Esophagus muscularis mucosa (tissue), 4 donors: ENCODE data around the gene PSME1. TPM values are rescaled to one million over a fixed set of nuclear protein-coding genes. Genes with fewer than 3 reads are reported as not detected.

Experiments used
- small RNA-seq, 3 donors: library from RNA; depleted of rRNA; stranded (forward); fragments of <200 nt; gene quantifications; one replicate each; pipeline ENCODE3, GENCODE V24; 2016
- total RNA-seq, 4 donors: library from RNA; depleted of rRNA; stranded (reverse); fragments of >200 nt; gene quantifications; one replicate each; pipeline versions ENCODE4 v1.1.0 to v1.2.1, GENCODE V29; 2016

PSME1 gene
- total RNA-seq, 4 donors from 2014 or later, result 129 to 158 (median 143) TPM

Small RNA genes within 50 kb of the gene (small RNA-seq; reads per million reads assigned to genes)
- gene IPO4 (0 to 0.34 (median 0) reads per million in 3 donors), gene IRF9 (0 reads per million in 3 donors), gene RNA5SP383 (0.56 to 0.83 (median 0.68) reads per million in 3 donors)

Other genes starting within 250 kb of the PSME1 start
- gene DHRS4, start 182.4 kb upstream of the PSME1 start, total RNA-seq, result 10 to 100 TPM; 37.1 to 54.4 (median 46.3) TPM
- gene DHRS4L2, start 147.3 kb upstream of the PSME1 start, total RNA-seq, result 10 to 100 TPM in 3 of 4 donors, 1 to 10 TPM in 1; 9.4 to 23.9 (median 21.1) TPM
- gene CARMIL3, start 84.2 kb upstream of the PSME1 start, total RNA-seq, result under 1 TPM in 2 of 4 donors, not detected in 2; 0.17 to 0.29 TPM
- gene CPNE6, start 64.6 kb upstream of the PSME1 start, total RNA-seq, result under 1 TPM in 3 of 4 donors, not detected in 1; 0.26 to 0.34 (median 0.33) TPM
- gene PCK2, start 41.9 kb upstream of the PSME1 start, total RNA-seq, result 10 to 100 TPM in 3 of 4 donors, 1 to 10 TPM in 1; 9.1 to 20.7 (median 12.5) TPM
- 10 to 100 TPM; 56.0 to 74.9 (median 66.8) TPM for gene DCAF11, start 21.4 kb upstream of the PSME1 start, total RNA-seq
- gene NRL, start 21.2 kb upstream of the PSME1 start, total RNA-seq, result 1 to 10 TPM; 1.8 to 3.3 (median 3.0) TPM
- gene FITM1, start 5.5 kb upstream of the PSME1 start, total RNA-seq, result under 1 TPM in 3 of 4 donors, not detected in 1; 0.34 to 0.83 (median 0.52) TPM
- 10 to 100 TPM in 3 of 4 donors, 1 to 10 TPM in 1; 8.8 to 14.4 (median 12.2) TPM for gene EMC9, start 5.4 kb downstream of the PSME1 start, total RNA-seq
- 10 to 100 TPM; 32.8 to 64.3 (median 42.6) TPM for gene PSME2, start 10.4 kb downstream of the PSME1 start, total RNA-seq
- 10 to 100 TPM; 21.7 to 33.3 (median 26.8) TPM for gene RNF31, start 11.3 kb downstream of the PSME1 start, total RNA-seq
- 10 to 100 TPM; 39.5 to 78.3 (median 63.2) TPM for gene IRF9, start 25.1 kb downstream of the PSME1 start, total RNA-seq
- 1 to 10 TPM; 4.6 to 5.9 (median 5.0) TPM for gene REC8, start 35.9 kb downstream of the PSME1 start, total RNA-seq
- gene IPO4, start 52.6 kb downstream of the PSME1 start, total RNA-seq, result 10 to 100 TPM; 12.9 to 41.6 (median 25.2) TPM
- gene TM9SF1, start 59.2 kb downstream of the PSME1 start, total RNA-seq, result 10 to 100 TPM; 27.0 to 44.6 (median 43.8) TPM
- under 1 TPM in 2 of 4 donors, not detected in 2; 0.57 to 0.58 TPM for gene TSSK4, start 69.5 kb downstream of the PSME1 start, total RNA-seq
- 100 to 1,000 TPM in 2 of 4 donors, 10 to 100 TPM in 2; 75.4 to 135 (median 94.9) TPM for gene CHMP4A, start 77.3 kb downstream of the PSME1 start, total RNA-seq
- 10 to 100 TPM; 11.1 to 17.5 (median 14.4) TPM for gene MDP1, start 79.9 kb downstream of the PSME1 start, total RNA-seq
- gene NEDD8, start 96.2 kb downstream of the PSME1 start, total RNA-seq, result 100 to 1,000 TPM; 117 to 152 (median 131) TPM
- gene GMPR2, start 96.7 kb downstream of the PSME1 start, total RNA-seq, result 10 to 100 TPM; 43.1 to 53.4 (median 50.5) TPM
- gene TINF2, start 106.4 kb downstream of the PSME1 start, total RNA-seq, result 10 to 100 TPM; 49.4 to 89.0 (median 81.0) TPM
- gene TGM1, start 127.0 kb downstream of the PSME1 start, total RNA-seq, result 1 to 10 TPM in 2 of 4 donors, under 1 TPM in 2; 0.52 to 3.3 (median 1.6) TPM
- gene RABGGTA, start 135.4 kb downstream of the PSME1 start, total RNA-seq, result 10 to 100 TPM; 14.6 to 27.8 (median 20.3) TPM
- 10 to 100 TPM; 13.9 to 22.4 (median 19.2) TPM for gene DHRS1, start 163.6 kb downstream of the PSME1 start, total RNA-seq
- 10 to 100 TPM; 16.6 to 29.2 (median 21.6) TPM for gene NOP9, start 163.7 kb downstream of the PSME1 start, total RNA-seq
- gene CIDEB, start 171.8 kb downstream of the PSME1 start, total RNA-seq, result 10 to 100 TPM in 1 of 4 donors, 1 to 10 TPM in 3; 6.6 to 12.5 (median 8.1) TPM
- gene LTB4R2, start 173.9 kb downstream of the PSME1 start, total RNA-seq, result 1 to 10 TPM; 1.7 to 3.7 (median 2.4) TPM
- 1 to 10 TPM in 3 of 4 donors, under 1 TPM in 1; 0.42 to 6.0 (median 2.9) TPM for gene LTB4R, start 175.3 kb downstream of the PSME1 start, total RNA-seq
- gene ADCY4, start 198.9 kb downstream of the PSME1 start, total RNA-seq, result 10 to 100 TPM; 21.5 to 36.9 (median 27.9) TPM
- 1 to 10 TPM; 3.8 to 6.4 (median 6.1) TPM for gene RIPK3, start 203.8 kb downstream of the PSME1 start, total RNA-seq
- 10 to 100 TPM; 38.8 to 65.2 (median 48.3) TPM for gene NFATC4, start 232.0 kb downstream of the PSME1 start, total RNA-seq